IMR-90 (cell line): ENCODE data around the gene COG4. TPM values are rescaled to one million over a fixed set of nuclear protein-coding genes. Genes with fewer than 3 reads are reported as not detected.

ENCODE experiments used
- ATAC-seq: fragments of 200-7000 bp; cut with Tn5 transposase; 2 replicates; pipeline ENCODE4 v1.9.1; 2020; ENCODE audit warnings: low read depth, mild to moderate bottlenecking, moderate library complexity
- BruUV-seq: library from RNA; stranded (reverse); fragments of 400-500 nt; replicated peaks from 2 replicates; lab custom pipeline; 2021; lab: Mats Ljungman, UMichigan
- CTCF ChIA-PET: fragments of 300-600 bp; formaldehyde crosslinking; extraction: SDS; loops from one replicate; lab custom pipeline; 2021; ENCODE audit warnings: antibody characterized with exemption; lab: Yijun Ruan, JAX
- POLR2A ChIA-PET: fragments of 300-600 bp; sonication (Branson Sonifier 250); formaldehyde crosslinking; loops from one replicate; lab custom pipeline; 2022; ENCODE audit warnings: antibody characterized with exemption; ENCODE audit not compliant: unreplicated experiment; lab: Charles Lee
- DNase-seq: peaks from one replicate; pipeline ENCODE4 v3.0.0; 2013
- H2AFZ ChIP-seq: replicated peaks from 2 replicates; pipeline ENCODE3; 2013; ENCODE audit warnings: low read length, mild to moderate bottlenecking; ENCODE audit not compliant: poor library complexity
- H2AK5ac ChIP-seq: 2 replicates; pipeline ENCODE4 v1.6.1; 2013; ENCODE audit warnings: low read depth, low read length, inconsistent platforms
- H2AK9ac ChIP-seq: replicated peaks from 2 replicates; pipeline ENCODE3; 2013; ENCODE audit warnings: mild to moderate bottlenecking, low read depth, low read length, moderate library complexity; ENCODE audit not compliant: poor library complexity
- H2BK120ac ChIP-seq: 2 replicates; pipeline ENCODE4 v1.6.1; 2013; ENCODE audit warnings: low read depth, low read length, inconsistent platforms
- H2BK15ac ChIP-seq: 3 replicates; pipeline ENCODE4 v1.6.1; 2013; ENCODE audit warnings: low read depth, low read length, inconsistent platforms
- H2BK20ac ChIP-seq: 2 replicates; pipeline ENCODE4 v1.6.1; 2013; ENCODE audit warnings: low read depth, mild to moderate bottlenecking, inconsistent platforms, low read length, moderate library complexity
- H2BK5ac ChIP-seq: 2 replicates; pipeline ENCODE4 v1.6.1; 2013; ENCODE audit warnings: mild to moderate bottlenecking, low read depth, low read length, inconsistent platforms; ENCODE audit not compliant: poor library complexity, severe bottlenecking
- H3K14ac ChIP-seq: replicated peaks from 2 replicates; pipeline ENCODE4 v1.6.1; 2013; ENCODE audit warnings: low read depth, low read length, inconsistent platforms
- H3K18ac ChIP-seq: 2 replicates; pipeline ENCODE4 v1.6.1; 2013; ENCODE audit warnings: low read depth, low read length, control low read depth
- H3K23ac ChIP-seq: 2 replicates; pipeline ENCODE4 v1.6.1; 2013; ENCODE audit warnings: low read depth, low read length, inconsistent platforms
- H3K27ac ChIP-seq: 2 replicates; pipeline ENCODE4 v1.5.1; 2013; ENCODE audit warnings: mild to moderate bottlenecking, control low read depth, low read length; ENCODE audit not compliant: insufficient read depth
- H3K27me3 ChIP-seq: 2 replicates; pipeline ENCODE4 v1.6.1; 2013; ENCODE audit warnings: low read length; ENCODE audit not compliant: control insufficient read depth, insufficient read depth
- H3K36me3 ChIP-seq: 2 replicates; pipeline ENCODE4 v1.6.1; 2013; ENCODE audit warnings: low read length, mixed read lengths; ENCODE audit not compliant: control insufficient read depth, insufficient read depth
- H3K4ac ChIP-seq: 2 replicates; pipeline ENCODE4 v1.6.1; 2013; ENCODE audit warnings: low read depth, low read length, inconsistent platforms
- H3K4me1 ChIP-seq: 2 replicates; pipeline ENCODE4 v1.6.1; 2013; ENCODE audit warnings: low read length, mixed read lengths; ENCODE audit not compliant: control insufficient read depth, insufficient read depth
- H3K4me2 ChIP-seq: 2 replicates; pipeline ENCODE4 v1.6.1; 2013; ENCODE audit warnings: low read depth, mild to moderate bottlenecking, control low read depth, low read length, moderate library complexity
- H3K4me3 ChIP-seq: 2 replicates; pipeline ENCODE4 v1.5.1; 2013; ENCODE audit warnings: low read depth, mild to moderate bottlenecking, control low read depth, low read length, moderate library complexity; ENCODE audit not compliant: insufficient read depth
- H3K56ac ChIP-seq: 2 replicates; pipeline ENCODE4 v1.6.1; 2013; ENCODE audit warnings: low read length, inconsistent platforms; ENCODE audit not compliant: insufficient read depth; ENCODE audit errors: extremely low read depth
- H3K79me1 ChIP-seq, 2 experiments: 2 replicates each; pipeline ENCODE4 v1.6.1; 2013; ENCODE audit warnings: low read length in 2 of 2, inconsistent platforms in 1 of 2, low read depth in 1 of 2
- H3K9ac ChIP-seq: 2 replicates; pipeline ENCODE4 v1.6.1; 2013; ENCODE audit warnings: low read depth, low read length, control low read depth
- H3K9me1 ChIP-seq: 2 replicates; pipeline ENCODE4 v1.6.1; 2013; ENCODE audit warnings: low read length, inconsistent platforms; ENCODE audit not compliant: insufficient read depth
- H3K9me3 ChIP-seq: 2 replicates; pipeline ENCODE4 v1.6.1; 2013; ENCODE audit warnings: low read length; ENCODE audit not compliant: control insufficient read depth, insufficient read depth
- H4K20me1 ChIP-seq: 2 replicates; pipeline ENCODE4 v1.6.1; 2013; ENCODE audit warnings: low read length, inconsistent platforms; ENCODE audit not compliant: insufficient read depth
- H4K5ac ChIP-seq: 2 replicates; pipeline ENCODE4 v1.6.1; 2013; ENCODE audit warnings: mild to moderate bottlenecking, low read depth, low read length, control low read depth
- H4K8ac ChIP-seq, 2 experiments: 2 replicates each; pipeline ENCODE4 v1.6.1; 2013; ENCODE audit warnings: low read depth in 2 of 2, low read length in 2 of 2, control low read depth in 1 of 2, inconsistent platforms in 1 of 2
- H4K91ac ChIP-seq: 2 replicates; pipeline ENCODE4 v1.6.1; 2013; ENCODE audit warnings: low read depth, low read length, inconsistent platforms; ENCODE audit not compliant: insufficient read depth
- BHLHE40 ChIP-seq: fragments of 150-350 bp; IDR thresholded peaks from 2 replicates; pipeline ENCODE4 v1.6.1; 2016; ENCODE audit warnings: mild to moderate bottlenecking, low read depth, low read length
- CEBPB ChIP-seq: IDR thresholded peaks from 2 replicates; pipeline ENCODE4 v1.6.1; 2012; ENCODE audit warnings: low read depth, low read length, improper control_type of control experiment
- CHD1 ChIP-seq: IDR thresholded peaks from 2 replicates; pipeline ENCODE4 v1.6.1; 2012; ENCODE audit warnings: low read depth, low read length, improper control_type of control experiment
- FOS ChIP-seq: fragments of 150-350 bp; IDR thresholded peaks from 2 replicates; pipeline ENCODE4 v1.6.1; 2016; ENCODE audit warnings: low read depth, low read length
- MAFK ChIP-seq: IDR thresholded peaks from 2 replicates; pipeline ENCODE4 v1.6.1; 2012; ENCODE audit warnings: low read depth, low read length, improper control_type of control experiment
- NFE2L2 ChIP-seq: fragments of 150-350 bp; IDR thresholded peaks from 2 replicates; pipeline ENCODE4 v1.6.1; 2016; ENCODE audit warnings: low read depth, mild to moderate bottlenecking, low read length
- POLR2A ChIP-seq: IDR thresholded peaks from 2 replicates; pipeline ENCODE4 v1.6.1; 2012; ENCODE audit warnings: mild to moderate bottlenecking, low read depth, low read length
- RAD21 ChIP-seq: IDR thresholded peaks from 2 replicates; pipeline ENCODE4 v1.6.1; 2012; ENCODE audit warnings: low read length, improper control_type of control experiment
- WGBS, 2 experiments: methylation state at CpG; one replicate each; pipeline versions ENCODE4 v1.1.5 to v1.1.7; 2013; ENCODE audit warnings: missing lambda C conversion rate in 2 of 2; ENCODE audit not compliant: insufficient read length in 1 of 2; ENCODE audit errors: extremely low coverage in 2 of 2; 5-methylcytosine and 5-hydroxymethylcytosine counted together
- dilution Hi-C: fragments of 300-500 bp; cut with HindIII; formaldehyde crosslinking; loops from one replicate; pipeline ENCODE4 v1.14.3; 2018; ENCODE audit warnings: low sequenced_read_pairs; ENCODE audit not compliant: unreplicated experiment
- in situ Hi-C: fragments of 300-500 bp; cut with MboI; formaldehyde crosslinking; loops from 3 replicates; pipeline ENCODE4 v1.14.3; 2019; ENCODE audit warnings: low sequenced_read_pairs, inconsistent platforms, mixed read lengths
- intact Hi-C: fragments of 100-400 bp; cut with micrococcal nuclease; formaldehyde crosslinking; loops from 2 replicates; pipeline ENCODE4 v1.10.0; 2022
- polyA plus RNA-seq, 3 experiments: library from polyadenylated mRNA; depleted of rRNA; stranded (reverse); fragments of >200 nt; gene quantifications; 2 replicates each; pipeline ENCODE4 v1.2.3, GENCODE V29; 2012; ENCODE audit warnings: low replicate concordance in 1 of 3
- total RNA-seq: library from RNA; depleted of rRNA; stranded (reverse); fragments of >200 nt; gene quantifications from 2 replicates; pipeline ENCODE4 v1.2.3, GENCODE V29; 2012
- TF ChIP-seq, protein P1 (sequence below): conservative IDR thresholded peaks from 2 replicates; pipeline ENCODE4 v1.5.1; 2012; ENCODE audit warnings: mild to moderate bottlenecking, low read depth, low read length, improper control_type of control experiment
- TF ChIP-seq, protein P2 (sequence below): fragments of 150-350 bp; IDR thresholded peaks from 2 replicates; pipeline ENCODE4 v1.6.1; 2016; ENCODE audit warnings: low read depth, mild to moderate bottlenecking, low read length, moderate library complexity, borderline replicate concordance
- TF ChIP-seq, protein P3 (sequence below): fragments of 150-350 bp; IDR thresholded peaks from 2 replicates; pipeline ENCODE4 v1.6.1; 2017; ENCODE audit warnings: mild to moderate bottlenecking, antibody characterized with exemption, low read length, low read depth

The COG4 gene
- total and polyA plus RNA-seq, 2 of the 4 experiments (the other 2 are of a cell fraction): 47.5 to 96.1 TPM

DNA sequence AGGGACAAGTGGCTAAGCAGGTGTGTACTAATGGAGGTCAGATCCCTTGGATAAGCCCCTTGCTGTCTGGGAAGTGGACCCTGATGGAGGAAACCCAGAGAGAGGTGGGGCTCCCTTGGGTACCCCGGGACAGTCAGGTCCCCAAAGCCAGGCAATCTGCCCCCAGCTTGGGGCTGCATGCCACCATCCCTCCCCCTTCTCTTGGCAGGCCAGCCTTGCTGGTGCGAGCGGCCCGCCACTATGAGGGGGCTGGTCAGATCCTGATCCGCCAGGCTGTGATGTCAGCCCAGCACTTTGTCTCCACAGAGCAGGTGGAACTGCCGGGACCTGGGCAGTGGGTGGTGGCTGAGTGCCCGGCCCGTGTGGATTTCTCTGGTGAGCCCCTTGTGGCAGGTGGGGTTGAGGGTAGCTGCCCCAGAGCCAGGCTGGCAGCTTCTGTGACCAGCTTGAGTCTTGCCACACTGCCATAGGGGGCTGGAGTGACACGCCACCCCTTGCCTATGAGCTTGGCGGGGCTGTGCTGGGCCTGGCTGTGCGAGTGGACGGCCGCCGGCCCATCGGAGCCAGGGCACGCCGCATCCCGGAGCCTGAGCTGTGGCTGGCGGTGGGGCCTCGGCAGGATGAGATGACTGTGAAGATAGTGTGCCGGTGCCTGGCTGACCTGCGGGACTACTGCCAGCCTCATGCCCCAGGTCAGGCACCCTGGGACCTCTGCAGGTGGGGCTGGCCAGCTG lies 48.9 kb downstream of the COG4 start (continued):
- no peak for TF ChIP-seq CHD1

DNA sequence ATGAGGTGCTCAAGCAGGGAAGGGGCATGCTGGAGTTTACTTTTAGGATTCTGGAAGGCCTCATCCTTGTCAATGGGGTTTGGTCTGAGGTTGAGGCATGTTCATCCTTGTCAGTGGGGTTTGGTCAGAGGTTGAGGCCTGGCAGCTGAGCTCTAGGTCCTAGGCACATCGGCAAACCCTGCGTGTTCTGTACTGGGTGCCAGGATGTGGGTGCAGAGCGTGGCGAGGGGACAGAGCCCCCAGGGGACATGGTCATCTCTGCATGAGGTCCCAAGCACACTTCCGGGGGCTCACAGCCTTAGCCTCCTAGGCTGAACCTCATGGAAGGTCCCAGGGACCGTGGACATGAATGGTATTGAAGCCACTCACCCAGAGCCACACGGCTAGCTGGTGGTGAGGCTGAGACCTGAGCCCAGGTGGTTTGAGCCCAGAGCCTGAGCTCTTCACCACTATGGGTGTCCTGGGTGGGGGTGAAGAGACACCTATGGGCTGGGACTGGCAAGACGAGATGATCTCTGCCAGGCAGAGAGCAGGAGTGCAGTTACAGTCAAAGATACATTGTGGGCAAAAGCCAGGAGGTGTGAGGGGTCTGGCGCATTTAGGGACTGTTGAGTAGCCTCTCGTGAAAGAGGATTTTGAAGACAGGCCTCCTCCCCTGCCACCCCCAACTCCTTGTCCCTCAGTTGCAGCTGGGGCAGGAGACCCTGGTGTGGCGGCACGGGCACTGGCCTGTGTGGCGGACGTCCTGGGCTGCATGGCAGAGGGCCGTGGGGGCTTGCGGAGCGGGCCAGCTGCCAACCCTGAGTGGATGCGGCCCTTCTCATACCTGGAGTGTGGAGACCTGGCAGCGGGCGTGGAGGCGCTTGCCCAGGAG lies 49.7 kb downstream of the COG4 start:
- Histone ChIP-seq H3K27ac (no peak overlapping the region), H3K36me3 (peaks cover 15% of the 10 kb centered on the region), H3K4me3 (no peak overlapping the region), H3K14ac (no peak overlapping the region), H3K56ac (no peak overlapping the region), H4K91ac (no peak overlapping the region), H2BK5ac (no peak overlapping the region), H3K4ac (no peak overlapping the region), H2AK5ac (no peak overlapping the region), H3K23ac (no peak overlapping the region), H3K27me3 (no peaks in the 10 kb centered on the region), H4K8ac (no peak overlapping the region), H3K9me3 (no peaks in the 10 kb centered on the region), H2BK120ac (no peak overlapping the region), H3K79me1 (peaks cover 0 to 4% of the 10 kb centered on the region in 2 experiments; a peak in 1 of 4 replicates), H2BK20ac (no peak overlapping the region), H3K9ac (no peak overlapping the region), H3K4me1 (peaks cover 6% of the 10 kb centered on the region), H2BK15ac (no peak overlapping the region), H3K18ac (no peak overlapping the region), H2AK9ac (peak overlapping the region; percentile 9), H3K9me1 (0 out of 2 replicates have a peak, but pooled peaks cover 8% of the 10 kb centered on the region), H2AFZ (no peak overlapping the region), H4K5ac (no peak overlapping the region), H4K20me1 (no peaks in the 10 kb centered on the region), H3K4me2 (no peak overlapping the region)
- no peak for DNase-seq
- dilution Hi-C loops (no loop called here), intact Hi-C loops (no loop called here), in situ Hi-C loops (no loop called here)
- 95% methylated on average over 9 of the region's 21 CpGs; no CpG with 5 or more reads in 1 of the 2 experiments for WGBS, 2 experiments
- ATAC-seq: no peak
- ChIA-PET POLR2A (no interaction called here), CTCF (no interaction called here)
- BruUV-seq: no TSS peak
- TF ChIP-seq BHLHE40 (no peak), MAFK (no peak), CHD1 (no peak), RAD21 (no peak), POLR2A (no peak), NFE2L2 (no peak), FOS (no peak), CEBPB (no peak)
- TF ChIP-seq, protein P1, sequence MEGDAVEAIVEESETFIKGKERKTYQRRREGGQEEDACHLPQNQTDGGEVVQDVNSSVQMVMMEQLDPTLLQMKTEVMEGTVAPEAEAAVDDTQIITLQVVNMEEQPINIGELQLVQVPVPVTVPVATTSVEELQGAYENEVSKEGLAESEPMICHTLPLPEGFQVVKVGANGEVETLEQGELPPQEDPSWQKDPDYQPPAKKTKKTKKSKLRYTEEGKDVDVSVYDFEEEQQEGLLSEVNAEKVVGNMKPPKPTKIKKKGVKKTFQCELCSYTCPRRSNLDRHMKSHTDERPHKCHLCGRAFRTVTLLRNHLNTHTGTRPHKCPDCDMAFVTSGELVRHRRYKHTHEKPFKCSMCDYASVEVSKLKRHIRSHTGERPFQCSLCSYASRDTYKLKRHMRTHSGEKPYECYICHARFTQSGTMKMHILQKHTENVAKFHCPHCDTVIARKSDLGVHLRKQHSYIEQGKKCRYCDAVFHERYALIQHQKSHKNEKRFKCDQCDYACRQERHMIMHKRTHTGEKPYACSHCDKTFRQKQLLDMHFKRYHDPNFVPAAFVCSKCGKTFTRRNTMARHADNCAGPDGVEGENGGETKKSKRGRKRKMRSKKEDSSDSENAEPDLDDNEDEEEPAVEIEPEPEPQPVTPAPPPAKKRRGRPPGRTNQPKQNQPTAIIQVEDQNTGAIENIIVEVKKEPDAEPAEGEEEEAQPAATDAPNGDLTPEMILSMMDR: no peak
- TF ChIP-seq, protein P2, sequence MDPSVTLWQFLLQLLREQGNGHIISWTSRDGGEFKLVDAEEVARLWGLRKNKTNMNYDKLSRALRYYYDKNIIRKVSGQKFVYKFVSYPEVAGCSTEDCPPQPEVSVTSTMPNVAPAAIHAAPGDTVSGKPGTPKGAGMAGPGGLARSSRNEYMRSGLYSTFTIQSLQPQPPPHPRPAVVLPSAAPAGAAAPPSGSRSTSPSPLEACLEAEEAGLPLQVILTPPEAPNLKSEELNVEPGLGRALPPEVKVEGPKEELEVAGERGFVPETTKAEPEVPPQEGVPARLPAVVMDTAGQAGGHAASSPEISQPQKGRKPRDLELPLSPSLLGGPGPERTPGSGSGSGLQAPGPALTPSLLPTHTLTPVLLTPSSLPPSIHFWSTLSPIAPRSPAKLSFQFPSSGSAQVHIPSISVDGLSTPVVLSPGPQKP: no peak
- TF ChIP-seq, protein P3, sequence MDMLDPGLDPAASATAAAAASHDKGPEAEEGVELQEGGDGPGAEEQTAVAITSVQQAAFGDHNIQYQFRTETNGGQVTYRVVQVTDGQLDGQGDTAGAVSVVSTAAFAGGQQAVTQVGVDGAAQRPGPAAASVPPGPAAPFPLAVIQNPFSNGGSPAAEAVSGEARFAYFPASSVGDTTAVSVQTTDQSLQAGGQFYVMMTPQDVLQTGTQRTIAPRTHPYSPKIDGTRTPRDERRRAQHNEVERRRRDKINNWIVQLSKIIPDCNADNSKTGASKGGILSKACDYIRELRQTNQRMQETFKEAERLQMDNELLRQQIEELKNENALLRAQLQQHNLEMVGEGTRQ: no peak
